Cardiac muscle cell (in vitro differentiated cells and primary cell): Measurements from ENCODE around the gene GEN1. TPM values are rescaled to one million over a fixed set of nuclear protein-coding genes. Genes with fewer than 3 reads are reported as not detected.

ENCODE experiments used
- DNase-seq, 2 donors: peaks; one replicate each; pipeline versions ENCODE4 v3.0.0 to v3.0.0-alpha.2; 2010 to 2017; ENCODE audit warnings: low read depth in 1 of 2, low spot score in 1 of 2
- H3K27ac ChIP-seq: fragments of 200-600 bp; sonication (generic); 2 replicates; pipeline ENCODE4 v1.5.1; 2016
- H3K27me3 ChIP-seq: fragments of 200-600 bp; sonication (generic); 2 replicates; pipeline ENCODE4 v1.6.0; 2016; ENCODE audit warnings: control low read depth
- H3K36me3 ChIP-seq: fragments of 200-600 bp; sonication (generic); 2 replicates; pipeline ENCODE4 v1.5.1; 2016; ENCODE audit warnings: control low read depth
- H3K4me1 ChIP-seq: fragments of 200-600 bp; sonication (generic); 2 replicates; pipeline ENCODE4 v1.8.1; 2017; ENCODE audit warnings: low read depth, mild to moderate bottlenecking, mixed run types
- H3K4me3 ChIP-seq: fragments of 200-600 bp; sonication (generic); 2 replicates; pipeline ENCODE4 v1.5.1; 2016; ENCODE audit warnings: mild to moderate bottlenecking
- H3K9me3 ChIP-seq: fragments of 200-600 bp; sonication (generic); 2 replicates; pipeline ENCODE4 v1.5.1; 2017; ENCODE audit warnings: low read depth, mild to moderate bottlenecking, control low read depth
- CTCF ChIP-seq: IDR thresholded peaks from 2 replicates; pipeline ENCODE4 v1.5.1; 2012; ENCODE audit warnings: low read depth, mild to moderate bottlenecking, low read length
- polyA plus RNA-seq: library from polyadenylated mRNA; unstranded; fragments of >200 nt; fragmentation: Nextera tagmentation; extraction: Ambion mirVana; gene quantifications from 2 replicates; pipeline ENCODE4 v1.2.1, GENCODE V29; 2016
- total RNA-seq: library from RNA; depleted of rRNA; stranded (reverse); fragments of >200 nt; gene quantifications from 2 replicates; pipeline ENCODE4 v1.2.3, GENCODE V29; 2016

GEN1 gene
- total and polyA plus RNA-seq, 2 experiments from 2014 or later = 4.3 to 8.8 TPM

DNA sequence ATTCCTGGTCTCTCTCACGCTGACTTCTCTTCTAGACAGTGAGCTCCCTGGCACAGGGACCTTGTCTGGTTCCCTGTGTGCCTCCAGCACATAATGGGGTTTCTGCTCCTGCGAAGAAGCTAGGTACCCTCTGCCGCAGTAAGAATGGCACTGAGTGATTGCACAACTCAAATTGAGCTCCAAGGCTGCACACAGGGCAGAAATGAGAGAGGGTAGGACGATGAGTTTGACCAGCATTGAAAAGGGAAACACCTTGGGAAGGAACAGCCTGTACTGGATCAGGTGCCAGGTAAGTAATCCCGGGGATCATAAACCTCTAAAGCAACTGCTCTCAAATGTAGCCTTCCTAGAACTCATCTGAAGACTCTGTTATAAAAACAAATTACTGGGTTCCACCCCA, 41.4 kb downstream of the GEN1 start:
- Histone ChIP-seq H3K4me3 (no peak overlapping the region), H3K9me3 (no peaks in the 10 kb centered on the region), H3K4me1 (no peaks in the 10 kb centered on the region), H3K36me3 (no peaks in the 10 kb centered on the region), H3K27ac (no peak overlapping the region), H3K27me3 (no peaks in the 10 kb centered on the region)
- TF ChIP-seq CTCF = no peak
- no peak for DNase-seq

- Histone ChIP-seq H3K9me3 (no peaks in the 10 kb centered on the region), H3K4me3 (no peak overlapping the region), H3K27me3 (no peaks in the 10 kb centered on the region), H3K4me1 (no peaks in the 10 kb centered on the region), H3K36me3 (no peaks in the 10 kb centered on the region), H3K27ac (no peak overlapping the region)
- DNase-seq = no peak
- no peak for TF ChIP-seq CTCF
Observed at GRCh38 chr2:17798338-17798737, 44.4 kb downstream of the GEN1 start.

GRCh38 chr2:17799301-17800120, 45.6 kb downstream of the GEN1 start:
- no peaks in the 10 kb centered on the region for H3K27me3 ChIP-seq
- no peaks in the 10 kb centered on the region for H3K36me3 ChIP-seq
- no peak overlapping the region for H3K4me3 ChIP-seq
- no peak for TF ChIP-seq CTCF
- H3K27ac ChIP-seq = no peak overlapping the region
- DNase-seq = no peak
- no peaks in the 10 kb centered on the region for H3K9me3 ChIP-seq
- H3K4me1 ChIP-seq = no peaks in the 10 kb centered on the region

- no peak for TF ChIP-seq CTCF
- no peaks in the 10 kb centered on the region for H3K9me3 ChIP-seq
- DNase-seq = peak in 1 of 2 donors; percentile 62
- no peak overlapping the region for H3K27ac ChIP-seq
- H3K36me3 ChIP-seq = no peaks in the 10 kb centered on the region
- H3K4me3 ChIP-seq = no peak overlapping the region
- H3K27me3 ChIP-seq = no peaks in the 10 kb centered on the region
- no peaks in the 10 kb centered on the region for H3K4me1 ChIP-seq
Observed at GRCh38 chr2:17800219-17800618, 46.3 kb downstream of the GEN1 start.

DNA sequence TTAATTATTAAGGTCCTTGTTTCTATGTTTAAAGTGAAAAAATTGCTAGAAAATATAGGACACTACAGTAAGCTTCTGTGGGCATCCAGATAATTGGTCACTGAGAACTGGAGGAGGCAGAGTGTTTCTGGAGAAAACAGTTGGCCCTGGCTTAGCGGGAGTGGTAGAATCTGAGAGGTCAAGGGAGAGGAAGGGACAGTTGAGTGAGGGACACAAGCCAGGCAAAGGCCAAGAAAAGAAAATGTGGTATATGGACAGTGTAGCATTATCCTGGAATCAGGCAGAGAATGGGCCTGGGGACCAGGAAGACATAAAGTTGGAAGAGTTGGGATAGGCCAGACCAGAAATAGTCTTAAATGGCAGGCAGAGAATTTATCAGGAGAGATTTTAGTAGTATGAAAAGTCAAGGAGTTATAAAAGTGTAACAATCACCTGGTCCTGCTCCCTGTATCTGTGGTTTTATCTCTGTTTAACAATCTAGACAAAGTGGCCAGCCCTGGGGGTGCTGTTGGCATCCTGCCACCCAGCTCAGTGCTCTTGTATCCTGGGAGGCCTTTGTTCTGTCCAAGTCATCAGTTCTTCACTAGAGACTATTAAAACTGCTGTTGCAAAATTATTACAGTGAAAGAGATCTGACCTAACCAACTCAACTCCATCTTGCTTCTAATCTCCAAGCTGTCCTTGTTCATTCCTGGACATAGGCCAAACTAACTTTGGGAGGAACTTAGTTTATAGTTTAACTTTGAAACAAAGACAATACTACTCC, 46.9 kb downstream of the GEN1 start:
- no peak for TF ChIP-seq CTCF
- no peaks in the 10 kb centered on the region for H3K9me3 ChIP-seq
- H3K4me3 ChIP-seq = no peak overlapping the region
- no peaks in the 10 kb centered on the region for H3K36me3 ChIP-seq
- H3K27ac ChIP-seq = no peak overlapping the region
- no peaks in the 10 kb centered on the region for H3K4me1 ChIP-seq
- DNase-seq = no peak
- H3K27me3 ChIP-seq = no peaks in the 10 kb centered on the region
